ENCODE results near the gene ZNF862. TPM values are rescaled to one million over a fixed set of nuclear protein-coding genes. Genes with fewer than 3 reads are reported as not detected.

Gene ZNF862
- polyA plus RNA-seq, 3 donors = 1.3 to 18.4 (median 2.7) TPM

- intact Hi-C loops (cut with micrococcal nuclease) = no loop called here
- no peak for TF ChIP-seq CTCF (IDR thresholded peaks at IDR 0.05)
- Mint-ChIP-seq H3K36me3 (no peaks in the 10 kb centered on the region), H3K27me3 (ENCODE audit: low read depth in 3 of 3) (peaks cover 3 to 5% (median 3%) of the 10 kb centered on the region in 3 donors), H3K9me3 (no peaks in the 10 kb centered on the region), H3K4me1 (no peaks in the 10 kb centered on the region), H3K4me3 (no peak overlapping the region), H3K27ac (no peak overlapping the region)
- H3K27me3 ChIP-seq (ENCODE audit: control insufficient read depth in 2 of 2, insufficient read depth in 2 of 2, low read length in 2 of 2) = no peaks in the 10 kb centered on the region
- no peak overlapping the region for H2AFZ ChIP-seq (ENCODE audit: insufficient read depth, low read depth, low read length, poor library complexity, severe bottlenecking)
- 93% methylated on average over 7 of the region's 17 CpGs for WGBS (ENCODE audit: insufficient coverage)
- no peak overlapping the region for H3K4me3 ChIP-seq (replicated peaks in 1 of 3; ENCODE audit: low read depth in 2 of 3, low read length in 3 of 3)
- H3K4me1 ChIP-seq (ENCODE audit: control insufficient read depth in 1 of 2, insufficient read depth in 2 of 2, low read length in 2 of 2) = no peaks in the 10 kb centered on the region
- no peak overlapping the region for H3K4me2 ChIP-seq (replicated peaks; ENCODE audit: extremely low read depth, low read length, poor library complexity, severe bottlenecking)
- DNase-seq = no peak
- H3K27ac ChIP-seq (ENCODE audit: low read depth in 1 of 2, low read length in 2 of 2) = no peak overlapping the region
- no peaks in the 10 kb centered on the region for H3K79me2 ChIP-seq (ENCODE audit: insufficient read depth, low read length)
- no peak overlapping the region for H3K9ac ChIP-seq (ENCODE audit: insufficient read depth, low read length, poor library complexity, severe bottlenecking)
- no peaks in the 10 kb centered on the region for H3K9me3 ChIP-seq (replicated peaks in 1 of 2; ENCODE audit: control insufficient read depth in 1 of 2, insufficient read depth in 1 of 2, low read length in 2 of 2)
- H4K20me1 ChIP-seq (ENCODE audit: insufficient read depth, low read length) = no peaks in the 10 kb centered on the region
- H3K36me3 ChIP-seq (replicated peaks in 1 of 2; ENCODE audit: control insufficient read depth in 1 of 2, insufficient read depth in 2 of 2, low read length in 2 of 2) = no peaks in the 10 kb centered on the region
Measured at GRCh38 chr7:149803551-149804074, 34.6 kb upstream of the ZNF862 start.

GRCh38 chr7:149804106-149804505, 34.1 kb upstream of the ZNF862 start:
- Histone ChIP-seq H3K27ac (ENCODE audit: low read depth in 1 of 2, low read length in 2 of 2) (no peak overlapping the region), H3K9me3 (replicated peaks in 1 of 2; ENCODE audit: control insufficient read depth in 1 of 2, insufficient read depth in 1 of 2, low read length in 2 of 2) (no peaks in the 10 kb centered on the region), H3K9ac (ENCODE audit: insufficient read depth, low read length, poor library complexity, severe bottlenecking) (no peak overlapping the region), H4K20me1 (ENCODE audit: insufficient read depth, low read length) (no peaks in the 10 kb centered on the region), H3K27me3 (ENCODE audit: control insufficient read depth in 2 of 2, insufficient read depth in 2 of 2, low read length in 2 of 2) (no peaks in the 10 kb centered on the region), H3K36me3 (replicated peaks in 1 of 2; ENCODE audit: control insufficient read depth in 1 of 2, insufficient read depth in 2 of 2, low read length in 2 of 2) (no peaks in the 10 kb centered on the region), H3K79me2 (ENCODE audit: insufficient read depth, low read length) (no peaks in the 10 kb centered on the region), H3K4me1 (ENCODE audit: control insufficient read depth in 1 of 2, insufficient read depth in 2 of 2, low read length in 2 of 2) (no peaks in the 10 kb centered on the region), H3K4me3 (replicated peaks in 1 of 3; ENCODE audit: low read depth in 2 of 3, low read length in 3 of 3) (no peak overlapping the region), H3K4me2 (replicated peaks; ENCODE audit: extremely low read depth, low read length, poor library complexity, severe bottlenecking) (no peak overlapping the region), H2AFZ (ENCODE audit: insufficient read depth, low read depth, low read length, poor library complexity, severe bottlenecking) (no peak overlapping the region)
- DNase-seq = no peak
- peaks cover 3 to 5% (median 3%) of the 10 kb centered on the region in 3 donors for H3K27me3 Mint-ChIP-seq (ENCODE audit: low read depth in 3 of 3)
- intact Hi-C loops (cut with micrococcal nuclease) = no loop called here
- H3K4me1 Mint-ChIP-seq = no peaks in the 10 kb centered on the region
- 94% methylated on average over 2 of the region's 9 CpGs for WGBS (ENCODE audit: insufficient coverage)
- H3K27ac Mint-ChIP-seq = no peak overlapping the region
- H3K9me3 Mint-ChIP-seq = no peaks in the 10 kb centered on the region
- TF ChIP-seq CTCF (IDR thresholded peaks at IDR 0.05) = no peak
- H3K36me3 Mint-ChIP-seq = no peaks in the 10 kb centered on the region
- no peak overlapping the region for H3K4me3 Mint-ChIP-seq

Measured in CD14-positive monocyte (primary cell).